Epithelial cell of esophagus (primary cell): Measurements from ENCODE around the gene RHOBTB3.
A peak's percentile ranks its signal among the peaks of the same experiment; 100 is the strongest.

ENCODE experiments used
- DNase-seq: peaks from one replicate; pipeline ENCODE4 v3.0.0; 2010; ENCODE audit warnings: low read depth
- H3K4me3 ChIP-seq: 2 replicates; pipeline ENCODE4 v1.5.1; 2011; ENCODE audit warnings: mild to moderate bottlenecking, low read length, control low read depth
- CTCF ChIP-seq: IDR thresholded peaks from 2 replicates; pipeline ENCODE4 v1.5.1; 2011; ENCODE audit warnings: low read depth, mild to moderate bottlenecking, low read length, control low read depth, inconsistent platforms; ENCODE audit not compliant: insufficient read depth; ENCODE audit errors: missing control alignments

RHOBTB3 gene

GRCh38 chr5:95730011-95730700 is 980 bp upstream of the RHOBTB3 start:
- DNase-seq, result no peak
- no peak for TF ChIP-seq CTCF
- no peak overlapping the region for H3K4me3 ChIP-seq

- H3K4me3 ChIP-seq, result peak overlapping the region; percentile 70
- DNase-seq, result peak; percentile 23
- no peak for TF ChIP-seq CTCF
These were observed 727 bp downstream of the RHOBTB3 start for GRCh38 chr5:95731571-95732554.

GRCh38 chr5:95733107-95733665 is 2.0 kb downstream of the RHOBTB3 start:
- DNase-seq, result no peak
- no peak for TF ChIP-seq CTCF
- no peak overlapping the region for H3K4me3 ChIP-seq

- TF ChIP-seq CTCF, result no peak
- no peak overlapping the region for H3K4me3 ChIP-seq
- no peak for DNase-seq
These were observed 3.1 kb downstream of the RHOBTB3 start for GRCh38 chr5:95734187-95734586.

- DNase-seq, result no peak
- no peak for TF ChIP-seq CTCF
- no peak overlapping the region for H3K4me3 ChIP-seq
These were observed 3.8 kb downstream of the RHOBTB3 start for GRCh38 chr5:95734906-95735305.

- no peak overlapping the region for H3K4me3 ChIP-seq
- DNase-seq, result no peak
- no peak for TF ChIP-seq CTCF
These were observed 4.3 kb downstream of the RHOBTB3 start for GRCh38 chr5:95735406-95735805.
